ENCODE measurements around the gene SIN3A. TPM values are rescaled to one million over a fixed set of nuclear protein-coding genes. Genes with fewer than 3 reads are reported as not detected.

SIN3A gene
- total and polyA plus RNA-seq, 2 of the 4 experiments (the other 2 are of a cell fraction): 21.2 to 31.5 TPM

GRCh38 chr15:75367006-75367405 lies 84.5 kb downstream of the SIN3A start:
- no peak for DNase-seq
- CTCF ChIA-PET: interaction anchor here (1.7 kb wide), 1 partner anchor 85 kb away, joined by 8 read pairs; the partner anchor contains the start of gene SIN3A

More at GRCh38 chr15:75367006-75367405, 84.5 kb downstream of the SIN3A start:
- POLR2A ChIA-PET (ENCODE audit: unreplicated experiment): interaction anchor here (0.6 kb wide), 1 partner anchor 10 kb away, joined by 7 read pairs; no protein-coding TSS in a partner anchor
- no peak overlapping the region for H3K9ac ChIP-seq (ENCODE audit: low read depth, low read length)
- no peak overlapping the region for H2BK20ac ChIP-seq (ENCODE audit: low read depth, low read length)
- H3K4ac ChIP-seq (ENCODE audit: low read depth, low read length): peak overlapping the region; percentile 12; the same call in 1 of the 2 replicates
- no peak overlapping the region for H4K8ac ChIP-seq (ENCODE audit: low read depth in 2 of 2, low read length in 2 of 2)
- H4K91ac ChIP-seq (ENCODE audit: insufficient read depth, low read depth, low read length): no peak overlapping the region
- H2BK15ac ChIP-seq (ENCODE audit: low read depth, low read length): no peak overlapping the region
- H3K56ac ChIP-seq (ENCODE audit: extremely low read depth, insufficient read depth, low read length): no peak overlapping the region
- intact Hi-C loops (cut with micrococcal nuclease) (loop anchor here (5.0 kb wide), 1 partner anchor 315 kb away; no protein-coding TSS in a partner anchor), dilution Hi-C loops (cut with HindIII; ENCODE audit: low sequenced_read_pairs, unreplicated experiment) (no loop called here), in situ Hi-C loops (cut with MboI; ENCODE audit: low sequenced_read_pairs) (no loop called here)
- no peaks in the 10 kb centered on the region for H3K9me3 ChIP-seq (ENCODE audit: control insufficient read depth, insufficient read depth, low read length)
- no peak overlapping the region for H3K27ac ChIP-seq (ENCODE audit: insufficient read depth, low read length)
- no peak overlapping the region for H3K18ac ChIP-seq (ENCODE audit: low read depth, low read length)
- H3K27me3 ChIP-seq (ENCODE audit: control insufficient read depth, insufficient read depth, low read length): no peaks in the 10 kb centered on the region
- H2BK120ac ChIP-seq (ENCODE audit: low read depth, low read length): no peak overlapping the region
- H3K23ac ChIP-seq (ENCODE audit: low read depth, low read length): no peak overlapping the region
- TF ChIP-seq CHD1 (IDR thresholded peaks at IDR 0.05; ENCODE audit: low read depth, low read length) (no peak), NFE2L2 (IDR thresholded peaks at IDR 0.05; ENCODE audit: low read depth, low read length) (no peak), CEBPB (IDR thresholded peaks at IDR 0.05; ENCODE audit: low read depth, low read length) (no peak)
- H2AK9ac ChIP-seq (replicated peaks; ENCODE audit: low read depth, low read length, poor library complexity): peak overlapping the region; percentile 98
- no TSS peak for BruUV-seq (replicated peaks)
- H2AFZ ChIP-seq (replicated peaks; ENCODE audit: low read length, poor library complexity): no peak overlapping the region
- H2AK5ac ChIP-seq (ENCODE audit: low read depth, low read length): peak overlapping the region; percentile 95; the same call in 1 of the 2 replicates
- no peak overlapping the region for H2BK5ac ChIP-seq (ENCODE audit: low read depth, low read length, poor library complexity, severe bottlenecking)
- H3K36me3 ChIP-seq (ENCODE audit: control insufficient read depth, insufficient read depth, low read length): peaks cover 46% of the 10 kb centered on the region
- peaks cover 16% of the 10 kb centered on the region; the same call in 1 of the 2 replicates for H4K20me1 ChIP-seq (ENCODE audit: insufficient read depth, low read length)
- H3K14ac ChIP-seq (replicated peaks; ENCODE audit: low read depth, low read length): no peak overlapping the region
- no peak overlapping the region for H4K5ac ChIP-seq (ENCODE audit: low read depth, low read length)
- peaks cover 4% of the 10 kb centered on the region; the same call in 1 of the 2 replicates for H3K9me1 ChIP-seq (ENCODE audit: insufficient read depth, low read length)
- peaks cover 38 to 56% of the 10 kb centered on the region in 2 experiments for H3K79me1 ChIP-seq (ENCODE audit: low read depth in 1 of 2, low read length in 2 of 2)
- no peak overlapping the region for H3K4me3 ChIP-seq (ENCODE audit: insufficient read depth, low read depth, low read length)
- H3K4me1 ChIP-seq (ENCODE audit: control insufficient read depth, insufficient read depth, low read length): peaks cover 4% of the 10 kb centered on the region
- no peak for ATAC-seq (ENCODE audit: low read depth)
- no peak overlapping the region; the same call in 1 of the 2 replicates for H3K4me2 ChIP-seq (ENCODE audit: low read depth, low read length)

Data from IMR-90 (cell line).